ENCODE measurements around the gene ZNF445. TPM values are rescaled to one million over a fixed set of nuclear protein-coding genes. Genes with fewer than 3 reads are reported as not detected.

ZNF445 gene
- total RNA-seq, 1 donor from 2014 or later: 20.9 TPM

DNA sequence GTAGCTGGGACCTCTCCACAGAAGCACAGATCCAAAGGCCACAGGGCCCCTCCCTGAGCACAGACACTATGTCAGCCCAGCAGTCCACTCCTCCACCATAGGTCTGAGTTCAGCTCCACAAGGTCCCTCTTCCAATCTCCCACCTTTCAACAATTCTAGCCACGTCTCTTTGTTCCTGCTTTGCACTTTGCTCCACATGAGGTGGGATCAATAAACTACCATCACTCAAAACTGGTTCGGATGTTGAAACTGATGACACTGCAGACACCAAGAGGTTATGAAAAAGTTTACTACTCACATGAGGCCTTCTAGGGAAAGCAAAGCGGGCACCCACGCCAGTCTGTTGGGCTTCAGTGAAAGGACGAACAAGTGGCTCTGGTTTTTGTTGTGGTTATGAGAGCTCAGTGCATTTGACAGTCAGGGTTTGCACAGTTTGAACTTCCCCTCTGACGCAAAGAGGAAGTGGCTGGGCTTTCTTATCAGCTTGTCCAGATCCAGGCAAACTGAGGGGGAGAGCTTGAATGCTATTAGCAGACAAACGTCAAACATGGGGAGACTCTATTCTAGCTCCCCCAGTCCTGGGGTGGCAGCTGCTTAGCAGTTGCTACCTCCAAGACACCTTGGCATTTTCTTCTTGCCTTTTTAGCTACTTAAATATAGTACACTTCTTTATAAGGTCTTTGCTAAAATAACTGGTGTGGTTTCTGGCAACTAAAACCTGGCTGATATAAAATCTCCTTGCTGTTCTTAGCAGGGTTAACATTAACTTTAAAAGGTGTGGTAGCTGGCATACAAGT is 37.8 kb downstream of the ZNF445 start:
- Mint-ChIP-seq H3K4me1 (ENCODE audit: low read depth, unreplicated experiment) (peaks cover 9% of the 10 kb centered on the region), H3K36me3 (ENCODE audit: low read depth, unreplicated experiment) (peaks cover 27% of the 10 kb centered on the region), H3K9me3 (ENCODE audit: unreplicated experiment) (no peaks in the 10 kb centered on the region), H3K27me3 (ENCODE audit: low read depth, unreplicated experiment) (no peaks in the 10 kb centered on the region), H3K4me3 (ENCODE audit: unreplicated experiment) (no peak overlapping the region), H3K27ac (ENCODE audit: unreplicated experiment) (peak overlapping the region; percentile 82)
- no peaks in the 10 kb centered on the region for H3K27me3 ChIP-seq (ENCODE audit: insufficient read depth, low read length)
- peaks cover 4% of the 10 kb centered on the region for H3K79me2 ChIP-seq (ENCODE audit: insufficient read depth, low read length)
- no peak overlapping the region for H3K4me3 ChIP-seq (ENCODE audit: insufficient read depth, low read depth, low read length)
- no peak overlapping the region for H2AFZ ChIP-seq (ENCODE audit: low read depth, low read length)
- DNase-seq (ENCODE audit: low read depth) (peak; percentile 57), FAIRE-seq (no peak)
- H3K36me3 ChIP-seq (ENCODE audit: insufficient read depth, low read length): peaks cover 4% of the 10 kb centered on the region
- H3K9me3 ChIP-seq (ENCODE audit: insufficient read depth, low read depth, low read length): no peaks in the 10 kb centered on the region
- peak overlapping the region; percentile 15 for H3K4me2 ChIP-seq (ENCODE audit: low read length)
- peaks cover 2% of the 10 kb centered on the region for H3K4me1 ChIP-seq (ENCODE audit: insufficient read depth, low read length)
- no peak overlapping the region for H3K27ac ChIP-seq (ENCODE audit: low read depth, low read length)
- H4K20me1 ChIP-seq (ENCODE audit: insufficient read depth, low read length): no peaks in the 10 kb centered on the region
- H3K9ac ChIP-seq (ENCODE audit: low read length): no peak overlapping the region
- TF ChIP-seq EZH2 (IDR thresholded peaks at IDR 0.05; ENCODE audit: insufficient read depth, low read length) (no peak), CTCF (IDR thresholded peaks at IDR 0.05; ENCODE audit: insufficient read depth, low read depth, low read length) (no peak)

DNA sequence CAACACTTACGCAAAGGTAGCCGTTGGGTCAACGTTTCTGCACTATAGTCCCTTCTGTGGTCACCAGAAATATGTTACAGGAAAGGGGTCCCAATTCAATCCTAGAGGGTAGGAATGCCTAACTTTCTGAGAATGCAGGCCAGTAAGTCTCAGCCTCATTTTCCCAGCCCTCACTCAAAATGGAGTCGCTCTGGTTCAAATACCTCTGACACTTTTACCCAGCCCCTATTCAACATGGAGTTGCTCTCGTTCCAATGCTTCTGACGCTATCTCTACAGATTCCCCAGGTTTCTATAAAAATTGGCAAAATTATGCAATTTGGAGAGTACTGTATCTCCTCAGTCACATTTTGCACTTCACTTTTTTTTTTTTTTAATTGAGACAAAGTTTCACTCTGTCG is 39.7 kb downstream of the ZNF445 start:
- H3K4me3 Mint-ChIP-seq (ENCODE audit: unreplicated experiment): no peak overlapping the region

More for the DNA sequence above, 39.7 kb downstream of the ZNF445 start:
- DNase-seq (ENCODE audit: low read depth): no peak
- H3K36me3 ChIP-seq (ENCODE audit: insufficient read depth, low read length): no peaks in the 10 kb centered on the region
- H3K4me3 ChIP-seq (ENCODE audit: insufficient read depth, low read depth, low read length): no peak overlapping the region
- no peaks in the 10 kb centered on the region for H4K20me1 ChIP-seq (ENCODE audit: insufficient read depth, low read length)
- no peaks in the 10 kb centered on the region for H3K27me3 Mint-ChIP-seq (ENCODE audit: low read depth, unreplicated experiment)
- no peaks in the 10 kb centered on the region for H3K9me3 ChIP-seq (ENCODE audit: insufficient read depth, low read depth, low read length)
- FAIRE-seq: no peak
- no peaks in the 10 kb centered on the region for H3K27me3 ChIP-seq (ENCODE audit: insufficient read depth, low read length)
- TF ChIP-seq CTCF (IDR thresholded peaks at IDR 0.05; ENCODE audit: insufficient read depth, low read depth, low read length): no peak
- TF ChIP-seq EZH2 (IDR thresholded peaks at IDR 0.05; ENCODE audit: insufficient read depth, low read length): no peak
- H3K4me1 Mint-ChIP-seq (ENCODE audit: low read depth, unreplicated experiment): peaks cover 9% of the 10 kb centered on the region
- H3K36me3 Mint-ChIP-seq (ENCODE audit: low read depth, unreplicated experiment): peaks cover 21% of the 10 kb centered on the region
- peaks cover 2% of the 10 kb centered on the region for H3K79me2 ChIP-seq (ENCODE audit: insufficient read depth, low read length)
- H2AFZ ChIP-seq (ENCODE audit: low read depth, low read length): no peak overlapping the region
- H3K4me2 ChIP-seq (ENCODE audit: low read length): no peak overlapping the region
- no peak overlapping the region for H3K27ac ChIP-seq (ENCODE audit: low read depth, low read length)
- no peaks in the 10 kb centered on the region for H3K9me3 Mint-ChIP-seq (ENCODE audit: unreplicated experiment)
- peaks cover 2% of the 10 kb centered on the region for H3K4me1 ChIP-seq (ENCODE audit: insufficient read depth, low read length)
- H3K9ac ChIP-seq (ENCODE audit: low read length): no peak overlapping the region
- peak overlapping the region; percentile 18 for H3K27ac Mint-ChIP-seq (ENCODE audit: unreplicated experiment)
